Left lung (tissue), 10 donors: Measurements from ENCODE around the gene SNF8. TPM values are rescaled to one million over a fixed set of nuclear protein-coding genes. Genes with fewer than 3 reads are reported as not detected.
"Not testable (repeated sequence)": the region's sequence is repeated elsewhere in the genome, so short reads cannot be mapped to it uniquely, and the experiment has no call there.

ENCODE experiments used
- ATAC-seq: fragments of 200-7000 bp; cut with Tn5 transposase; one replicate; pipeline ENCODE4 v1.9.1; 2020; ENCODE audit warnings: moderate library complexity
- DNase-seq, 4 donors: peaks; one replicate each; pipeline ENCODE4 v3.0.0-alpha.2; 2013 to 2020
- H3K27ac ChIP-seq, 2 donors: fragments of 200-600 bp; sonication (generic) in 1 of 2; one replicate each; pipeline versions ENCODE4 v1.5.0 to v1.8.0; 2020 to 2021
- H3K27me3 ChIP-seq, 2 donors: fragments of 200-600 bp; sonication (generic) in 1 of 2; one replicate each; pipeline versions ENCODE4 v1.5.0 to v1.8.0; 2020 to 2021
- H3K36me3 ChIP-seq, 2 donors: fragments of 200-600 bp; sonication (generic) in 1 of 2; one replicate each; pipeline versions ENCODE4 v1.5.0 to v1.8.0; 2020 to 2021
- H3K4me1 ChIP-seq, 2 donors: fragments of 200-600 bp; one replicate each; pipeline ENCODE4 v1.8.0; 2021
- H3K4me3 ChIP-seq, 2 donors: fragments of 200-600 bp; sonication (generic) in 1 of 2; one replicate each; pipeline versions ENCODE4 v1.5.0 to v1.8.0; 2020 to 2021; ENCODE audit warnings: mild to moderate bottlenecking in 1 of 2
- H3K9me3 ChIP-seq, 2 donors: fragments of 200-600 bp; sonication (generic) in 1 of 2; one replicate each; pipeline versions ENCODE4 v1.5.0 to v1.8.0; 2020 to 2021
- CTCF ChIP-seq, 2 donors: fragments of 200-600 bp; sonication (generic) in 1 of 2; IDR thresholded peaks; one replicate each; pipeline versions ENCODE4 v1.5.0 to v1.8.0; 2021; ENCODE audit warnings: antibody characterized with exemption in 2 of 2
- intact Hi-C, 2 donors: fragments of 100-400 bp; cut with DNase I; formaldehyde crosslinking; loops; one replicate each; pipeline versions ENCODE4 v1.11.2 to v1.14.2; 2022
- polyA plus RNA-seq, 6 donors: library from polyadenylated mRNA; unstranded; fragments of 120-200 nt; gene quantifications; one replicate each; pipeline ENCODE4 v1.2.1, GENCODE V29; 2013; ENCODE audit not compliant: insufficient read length in 6 of 6
- total RNA-seq, 2 donors: library from RNA; stranded (reverse); fragmentation: NEBNext Ultra II Directional; extraction: Animal tissue kit (Norgen Biotek cat#: 25700); gene quantifications; one replicate each; pipeline ENCODE4 v1.2.1, GENCODE V29; 2021
- donor health status: DM: no; HTN: yes; CAD: no.
- donor health status: DM: no; HTN: no; CAD: no.

Gene SNF8
- total and polyA plus RNA-seq, 8 donors: 80.7 to 109 (median 89.2) TPM

- DNase-seq (no peak), ATAC-seq (no peak)
- H3K27ac ChIP-seq: no peak overlapping the region
- intact Hi-C loops: no loop called here
- TF ChIP-seq CTCF (IDR thresholded peaks at IDR 0.05): no peak
- no peaks in the 10 kb centered on the region for H3K4me1 ChIP-seq
- H3K4me3 ChIP-seq: no peak overlapping the region
- H3K27me3 ChIP-seq: peaks cover 10 to 90% of the 10 kb centered on the region in 2 donors
- no peaks in the 10 kb centered on the region for H3K9me3 ChIP-seq
- H3K36me3 ChIP-seq: no peaks in the 10 kb centered on the region
Observed at GRCh38 chr17:48960834-48961515, 16.3 kb upstream of the SNF8 start.

- H3K36me3 ChIP-seq: no peaks in the 10 kb centered on the region
- no peak overlapping the region for H3K4me3 ChIP-seq
- TF ChIP-seq CTCF (IDR thresholded peaks at IDR 0.05): no peak
- H3K27ac ChIP-seq: no peak overlapping the region
- peak in 1 of 4 donors; percentile 24 for DNase-seq
- H3K27me3 ChIP-seq: peaks cover 0 to 90% of the 10 kb centered on the region in 2 donors
- intact Hi-C loops: no loop called here
- no peak for ATAC-seq
- H3K9me3 ChIP-seq: no peaks in the 10 kb centered on the region
- H3K4me1 ChIP-seq: no peaks in the 10 kb centered on the region
Observed at GRCh38 chr17:48954300-48954755, 9.7 kb upstream of the SNF8 start.

- no peak overlapping the region for H3K27ac ChIP-seq
- H3K9me3 ChIP-seq: no peaks in the 10 kb centered on the region
- no peaks in the 10 kb centered on the region for H3K4me1 ChIP-seq
- no peak for ATAC-seq
- H3K27me3 ChIP-seq: peaks cover 0 to 85% of the 10 kb centered on the region in 2 donors
- no peak for DNase-seq
- H3K4me3 ChIP-seq: no peak overlapping the region
- intact Hi-C loops: no loop called here
- TF ChIP-seq CTCF (IDR thresholded peaks at IDR 0.05): no peak
- H3K36me3 ChIP-seq: no peaks in the 10 kb centered on the region
Observed at GRCh38 chr17:48952904-48953303, 8.3 kb upstream of the SNF8 start.

DNA sequence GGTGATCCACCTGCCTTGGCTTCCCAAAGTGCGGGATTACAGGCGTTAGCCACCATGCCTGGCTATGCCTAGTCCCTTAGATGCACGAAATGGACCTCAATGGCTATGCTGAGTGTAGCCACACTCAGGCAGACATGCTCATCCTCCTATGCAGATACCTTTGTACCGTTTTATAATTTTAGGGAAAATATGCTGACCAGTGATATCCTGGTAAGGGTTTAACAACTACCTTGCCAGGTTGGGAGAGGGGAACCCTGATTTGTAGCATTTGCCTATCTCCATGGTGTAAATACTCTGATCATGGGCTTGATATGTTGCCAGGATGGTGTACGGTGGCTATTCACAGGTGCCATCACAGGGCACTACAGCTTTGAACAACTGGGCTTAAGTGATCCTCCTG is 6.9 kb upstream of the SNF8 start:
- Histone ChIP-seq H3K9me3 (no peaks in the 10 kb centered on the region), H3K4me3 (no peak overlapping the region), H3K27me3 (peaks cover 0 to 83% of the 10 kb centered on the region in 2 donors), H3K4me1 (no peaks in the 10 kb centered on the region), H3K27ac (no peak overlapping the region), H3K36me3 (no peaks in the 10 kb centered on the region)
- TF ChIP-seq CTCF (IDR thresholded peaks at IDR 0.05): no peak
- ATAC-seq (no peak), DNase-seq (no peak)
- intact Hi-C loops: no loop called here

DNA sequence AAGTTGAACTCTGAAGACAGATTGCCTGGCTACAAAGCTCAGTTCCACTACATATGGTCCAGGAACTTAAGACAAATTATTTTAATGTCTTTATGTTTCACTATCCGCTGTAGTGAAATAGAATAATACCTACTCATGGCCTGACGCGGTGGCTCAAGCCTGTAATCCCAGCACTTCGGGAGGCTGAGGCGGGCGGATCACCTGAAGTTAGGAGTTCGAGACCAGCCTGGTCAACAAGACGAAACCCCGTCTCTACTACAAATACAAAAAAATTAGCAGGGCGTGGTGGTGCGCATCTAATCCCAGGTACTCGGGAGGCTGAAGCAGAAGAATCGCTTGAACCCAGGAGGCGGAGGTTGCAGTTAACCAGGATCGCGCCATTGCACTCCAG is 614 bp upstream of the SNF8 start:
- ATAC-seq, H3K9me3 ChIP-seq, intact Hi-C loops, DNase-seq: not testable (repeated sequence)
- Histone ChIP-seq H3K27me3 (peaks cover 0 to 24% of the 10 kb centered on the region in 2 donors), H3K4me3 (peak overlapping the region; percentile 75 to 80), H3K36me3 (peaks cover 0 to 21% of the 10 kb centered on the region in 2 donors), H3K27ac (peak overlapping the region; percentile 87), H3K4me1 (peaks cover 11 to 25% of the 10 kb centered on the region in 2 donors)

DNA sequence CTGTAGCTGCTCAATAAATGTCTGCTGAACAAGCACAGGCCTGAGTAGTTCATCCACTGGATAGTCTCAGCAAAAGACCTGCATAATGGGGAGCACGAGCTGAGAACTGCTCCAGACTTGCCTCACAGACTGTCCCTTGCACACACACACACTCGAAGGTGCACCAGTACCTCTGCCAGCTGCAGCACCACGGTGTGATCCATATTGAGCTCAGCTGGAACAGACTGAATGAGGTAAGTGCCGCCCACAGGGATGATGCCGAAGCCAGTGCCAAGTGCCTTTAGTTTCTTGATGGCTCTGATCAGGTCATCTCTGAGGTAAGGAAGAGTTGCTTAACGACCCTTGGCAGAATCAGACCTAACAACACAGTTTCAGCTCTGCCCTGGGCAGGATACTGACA is 11.6 kb downstream of the SNF8 start:
- H3K27me3 ChIP-seq: no peaks in the 10 kb centered on the region
- no peak overlapping the region for H3K27ac ChIP-seq
- no peak for DNase-seq
- intact Hi-C loops: no loop called here
- ATAC-seq: no peak
- H3K4me3 ChIP-seq: no peak overlapping the region
- no peak for TF ChIP-seq CTCF (IDR thresholded peaks at IDR 0.05)
- no peaks in the 10 kb centered on the region for H3K9me3 ChIP-seq
- H3K4me1 ChIP-seq: no peaks in the 10 kb centered on the region
- H3K36me3 ChIP-seq: peaks cover 0 to 98% of the 10 kb centered on the region in 2 donors
